Tibial nerve (tissue), 4 donors: ENCODE measurements around the gene ASCL5.

Experiments
- CTCF ChIP-seq, 5 experiments: fragments of 200-600 bp in 3 of 5; fragments of 450-650 bp in 2 of 5; sonication (generic) in 3 of 5; IDR thresholded peaks; one replicate each; pipeline ENCODE4 v1.5.1; 2016 to 2019; ENCODE audit warnings: antibody characterized with exemption in 5 of 5, mild to moderate bottlenecking in 3 of 5, moderate library complexity in 2 of 5
- EP300 ChIP-seq, 2 donors: sonication (generic); formaldehyde crosslinking; IDR thresholded peaks; one replicate each; pipeline ENCODE4 v1.6.1; 2017; ENCODE audit warnings: antibody characterized with exemption in 2 of 2, mild to moderate bottlenecking in 1 of 2
- POLR2A ChIP-seq, 2 donors: fragments of 450-650 bp; IDR thresholded peaks; one replicate each; pipeline ENCODE4 v1.6.1; 2017; ENCODE audit warnings: antibody characterized with exemption in 2 of 2, mild to moderate bottlenecking in 2 of 2, moderate library complexity in 2 of 2

- no peak for TF ChIP-seq POLR2A (IDR thresholded peaks at IDR 0.05)
- no peak for TF ChIP-seq CTCF (IDR thresholded peaks at IDR 0.05)
- no peak for TF ChIP-seq EP300 (IDR thresholded peaks at IDR 0.05)
Observed at GRCh38 chr1:201137024-201137392, 10.0 kb upstream of the ASCL5 start.
